ENCODE data around the gene FARP1.

The FARP1 gene

DNA sequence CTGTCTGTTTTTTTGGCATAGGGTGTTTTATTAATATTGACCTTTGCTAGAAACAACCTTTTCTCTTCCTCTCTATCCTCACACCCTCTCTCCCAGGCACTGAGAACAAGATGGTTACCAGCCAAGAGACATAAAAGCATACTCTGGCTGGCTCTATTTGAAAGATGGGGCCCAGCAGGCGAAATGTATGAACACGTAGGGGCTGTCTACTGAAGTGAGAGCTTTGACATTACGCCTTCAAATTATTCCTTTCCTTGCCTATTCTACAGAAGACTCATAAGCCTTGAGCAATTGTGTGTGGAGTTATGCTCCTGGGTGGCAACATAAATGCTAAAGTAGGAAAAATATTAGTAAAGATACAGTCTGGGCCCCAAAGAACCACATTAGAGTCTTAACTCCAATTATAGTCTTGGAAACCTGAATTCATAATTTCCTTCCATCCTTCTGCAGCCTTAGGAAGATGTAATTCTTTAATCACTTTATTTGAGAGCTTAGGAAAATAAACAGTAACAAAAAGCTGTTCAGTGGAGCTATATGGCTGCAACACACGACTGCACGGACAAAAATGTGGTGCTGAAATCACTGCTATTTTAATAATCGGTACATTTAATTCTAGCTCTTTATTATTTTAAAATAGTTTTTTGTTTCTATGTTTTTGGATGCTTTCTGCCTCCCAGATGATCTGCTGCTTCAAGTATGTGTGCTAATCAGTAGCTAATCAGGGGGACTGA is 156.5 kb downstream of the FARP1 start:
- Histone ChIP-seq H3K27me3 (replicated peaks; ENCODE audit: control insufficient read depth, insufficient read depth, low read length) (no peaks in the 10 kb centered on the region; the same call in 1 of the 2 replicates), H3K4me3 (replicated peaks; ENCODE audit: low read depth, low read length) (no peak overlapping the region), H3K36me3 (ENCODE audit: control insufficient read depth, insufficient read depth, low read length) (no peaks in the 10 kb centered on the region)
- DNase-seq (ENCODE audit: extremely low read depth, insufficient read length), result no peak
- TF ChIP-seq, protein P1, sequence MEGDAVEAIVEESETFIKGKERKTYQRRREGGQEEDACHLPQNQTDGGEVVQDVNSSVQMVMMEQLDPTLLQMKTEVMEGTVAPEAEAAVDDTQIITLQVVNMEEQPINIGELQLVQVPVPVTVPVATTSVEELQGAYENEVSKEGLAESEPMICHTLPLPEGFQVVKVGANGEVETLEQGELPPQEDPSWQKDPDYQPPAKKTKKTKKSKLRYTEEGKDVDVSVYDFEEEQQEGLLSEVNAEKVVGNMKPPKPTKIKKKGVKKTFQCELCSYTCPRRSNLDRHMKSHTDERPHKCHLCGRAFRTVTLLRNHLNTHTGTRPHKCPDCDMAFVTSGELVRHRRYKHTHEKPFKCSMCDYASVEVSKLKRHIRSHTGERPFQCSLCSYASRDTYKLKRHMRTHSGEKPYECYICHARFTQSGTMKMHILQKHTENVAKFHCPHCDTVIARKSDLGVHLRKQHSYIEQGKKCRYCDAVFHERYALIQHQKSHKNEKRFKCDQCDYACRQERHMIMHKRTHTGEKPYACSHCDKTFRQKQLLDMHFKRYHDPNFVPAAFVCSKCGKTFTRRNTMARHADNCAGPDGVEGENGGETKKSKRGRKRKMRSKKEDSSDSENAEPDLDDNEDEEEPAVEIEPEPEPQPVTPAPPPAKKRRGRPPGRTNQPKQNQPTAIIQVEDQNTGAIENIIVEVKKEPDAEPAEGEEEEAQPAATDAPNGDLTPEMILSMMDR (IDR thresholded peaks at IDR 0.05; ENCODE audit: insufficient read depth, low read length, poor library complexity, severe bottlenecking), result no peak

DNA sequence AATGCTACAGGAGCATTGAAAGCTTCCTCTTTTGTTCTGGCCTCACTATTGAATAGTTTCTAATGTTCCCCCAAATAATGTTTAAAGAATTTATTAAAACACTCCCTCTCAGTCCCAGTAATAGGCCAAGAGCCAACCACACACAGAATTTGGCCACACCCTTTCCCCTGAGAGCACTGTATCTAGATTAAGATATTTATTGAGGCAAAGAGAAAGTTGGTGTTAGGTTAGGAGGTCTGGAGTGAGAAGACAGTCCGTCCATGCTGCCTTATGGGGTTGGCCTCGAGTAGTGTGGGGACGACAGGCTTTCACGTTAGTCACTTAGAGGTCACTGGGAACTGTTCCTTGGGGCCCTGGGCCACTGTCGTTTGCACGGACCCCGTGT is 157.1 kb downstream of the FARP1 start:
- TF ChIP-seq, protein P1 (IDR thresholded peaks at IDR 0.05; ENCODE audit: insufficient read depth, low read length, poor library complexity, severe bottlenecking), result no peak
- no peak for DNase-seq (ENCODE audit: extremely low read depth, insufficient read length)
- no peak overlapping the region for H3K4me3 ChIP-seq (replicated peaks; ENCODE audit: low read depth, low read length)
- no peaks in the 10 kb centered on the region; the same call in 1 of the 2 replicates for H3K27me3 ChIP-seq (replicated peaks; ENCODE audit: control insufficient read depth, insufficient read depth, low read length)
- H3K36me3 ChIP-seq (ENCODE audit: control insufficient read depth, insufficient read depth, low read length), result no peaks in the 10 kb centered on the region

GRCh38 chr13:98300956-98301641 is 158.2 kb downstream of the FARP1 start:
- Histone ChIP-seq H3K4me3 (replicated peaks; ENCODE audit: low read depth, low read length) (no peak overlapping the region), H3K36me3 (ENCODE audit: control insufficient read depth, insufficient read depth, low read length) (no peaks in the 10 kb centered on the region), H3K27me3 (replicated peaks; ENCODE audit: control insufficient read depth, insufficient read depth, low read length) (no peaks in the 10 kb centered on the region; the same call in 1 of the 2 replicates)
- TF ChIP-seq, protein P1 (IDR thresholded peaks at IDR 0.05; ENCODE audit: insufficient read depth, low read length, poor library complexity, severe bottlenecking), result no peak
- DNase-seq (ENCODE audit: extremely low read depth, insufficient read length), result no peak

- Histone ChIP-seq H3K27me3 (replicated peaks; ENCODE audit: control insufficient read depth, insufficient read depth, low read length) (no peaks in the 10 kb centered on the region; the same call in 1 of the 2 replicates), H3K4me3 (replicated peaks; ENCODE audit: low read depth, low read length) (no peak overlapping the region), H3K36me3 (ENCODE audit: control insufficient read depth, insufficient read depth, low read length) (no peaks in the 10 kb centered on the region)
- TF ChIP-seq, protein P1 (IDR thresholded peaks at IDR 0.05; ENCODE audit: insufficient read depth, low read length, poor library complexity, severe bottlenecking), result no peak
- DNase-seq (ENCODE audit: extremely low read depth, insufficient read length), result no peak
Observed at GRCh38 chr13:98301721-98302120, 158.8 kb downstream of the FARP1 start.

DNA sequence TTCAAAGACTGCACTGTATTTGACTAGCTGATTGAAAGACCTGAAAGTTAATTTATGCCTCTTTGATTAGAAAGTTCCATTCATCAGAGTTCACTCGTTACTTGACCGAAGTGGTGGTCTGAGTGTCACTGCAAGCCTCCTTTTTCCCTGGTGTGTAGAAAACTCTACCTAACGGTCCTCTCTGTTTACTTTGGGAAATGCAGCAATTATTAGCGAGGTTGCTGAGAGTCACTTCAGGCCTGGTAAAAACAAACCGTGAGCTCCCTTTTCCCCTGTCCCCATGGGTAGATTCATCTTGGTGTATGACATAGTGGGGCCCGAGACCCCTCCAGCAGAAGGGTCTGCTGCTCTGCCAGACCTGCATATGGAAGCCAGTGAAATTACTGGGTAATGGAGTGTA is 161.0 kb downstream of the FARP1 start:
- no peak for DNase-seq (ENCODE audit: extremely low read depth, insufficient read length)
- no peaks in the 10 kb centered on the region for H3K27me3 ChIP-seq (replicated peaks; ENCODE audit: control insufficient read depth, insufficient read depth, low read length)
- H3K4me3 ChIP-seq (replicated peaks; ENCODE audit: low read depth, low read length), result no peak overlapping the region
- H3K36me3 ChIP-seq (ENCODE audit: control insufficient read depth, insufficient read depth, low read length), result no peaks in the 10 kb centered on the region
- TF ChIP-seq, protein P1 (IDR thresholded peaks at IDR 0.05; ENCODE audit: insufficient read depth, low read length, poor library complexity, severe bottlenecking), result no peak

Measured in GM06990 (cell line).